Nephron (organoid): ENCODE results near the gene ACSS1.

ENCODE experiments used
- H3K27ac Mint-ChIP-seq, 3 experiments: 2 replicates each; pipeline ENCODE4 v1.8.0; 2020; ENCODE audit warnings: mixed read lengths in 3 of 3, mild to moderate bottlenecking in 2 of 3, moderate library complexity in 1 of 3
- H3K27me3 Mint-ChIP-seq: 2 replicates; pipeline ENCODE4 v1.8.0; 2021; ENCODE audit warnings: low read depth, mild to moderate bottlenecking, moderate library complexity, mixed read lengths
- H3K36me3 Mint-ChIP-seq: 2 replicates; pipeline ENCODE4 v1.8.0; 2020; ENCODE audit warnings: low read depth, mixed read lengths
- H3K4me1 Mint-ChIP-seq: 2 replicates; pipeline ENCODE4 v1.8.0; 2020; ENCODE audit warnings: mixed read lengths
- H3K4me3 Mint-ChIP-seq, 3 experiments: 2 replicates each; pipeline ENCODE4 v1.8.0; 2020; ENCODE audit warnings: mild to moderate bottlenecking in 3 of 3, mixed read lengths in 3 of 3, moderate library complexity in 2 of 3
- H3K9me3 Mint-ChIP-seq: 2 replicates; pipeline ENCODE4 v1.8.0; 2020; ENCODE audit warnings: mixed read lengths
- CTCF ChIP-seq, 3 experiments: fragments of 200-600 bp; sonication (generic); IDR thresholded peaks; one replicate each; pipeline ENCODE4 v1.5.0; 2021; ENCODE audit warnings: antibody characterized with exemption in 3 of 3; ENCODE audit not compliant: unreplicated experiment in 3 of 3

The ACSS1 gene

GRCh38 chr20:25055711-25056495 lies 2.0 kb downstream of the ACSS1 start:
- no peaks in the 10 kb centered on the region for H3K9me3 Mint-ChIP-seq
- TF ChIP-seq CTCF (IDR thresholded peaks at IDR 0.05; ENCODE audit: unreplicated experiment in 3 of 3): no peak
- peaks cover 40% of the 10 kb centered on the region for H3K27me3 Mint-ChIP-seq
- H3K27ac Mint-ChIP-seq: peak overlapping the region; percentile 73 to 85 (median 76)
- no peaks in the 10 kb centered on the region for H3K36me3 Mint-ChIP-seq
- peak overlapping the region; percentile 77 to 87 (median 87) for H3K4me3 Mint-ChIP-seq
- H3K4me1 Mint-ChIP-seq: peaks cover 56% of the 10 kb centered on the region

- peak overlapping the region; percentile 79 to 92 (median 82) for H3K27ac Mint-ChIP-seq
- H3K4me3 Mint-ChIP-seq: peak overlapping the region in 2 of 3 experiments; percentile 87
- H3K36me3 Mint-ChIP-seq: no peaks in the 10 kb centered on the region
- H3K27me3 Mint-ChIP-seq: peaks cover 32% of the 10 kb centered on the region
- peaks cover 57% of the 10 kb centered on the region for H3K4me1 Mint-ChIP-seq
- no peaks in the 10 kb centered on the region for H3K9me3 Mint-ChIP-seq
- no peak for TF ChIP-seq CTCF (IDR thresholded peaks at IDR 0.05; ENCODE audit: unreplicated experiment in 3 of 3)
These were observed 2.8 kb downstream of the ACSS1 start for GRCh38 chr20:25054995-25055629.

- TF ChIP-seq CTCF (IDR thresholded peaks at IDR 0.05; ENCODE audit: unreplicated experiment in 3 of 3): no peak
- H3K27me3 Mint-ChIP-seq: peaks cover 25% of the 10 kb centered on the region
- H3K36me3 Mint-ChIP-seq: no peaks in the 10 kb centered on the region
- peaks cover 59% of the 10 kb centered on the region for H3K4me1 Mint-ChIP-seq
- peak overlapping the region; percentile 3 to 87 (median 30) for H3K4me3 Mint-ChIP-seq
- no peaks in the 10 kb centered on the region for H3K9me3 Mint-ChIP-seq
- peak overlapping the region; percentile 79 to 92 (median 82) for H3K27ac Mint-ChIP-seq
These were observed 3.7 kb downstream of the ACSS1 start for GRCh38 chr20:25054096-25054820.

- peak overlapping the region; percentile 79 to 92 (median 82) for H3K27ac Mint-ChIP-seq
- TF ChIP-seq CTCF (IDR thresholded peaks at IDR 0.05; ENCODE audit: unreplicated experiment in 3 of 3): no peak
- no peaks in the 10 kb centered on the region for H3K9me3 Mint-ChIP-seq
- H3K27me3 Mint-ChIP-seq: peaks cover 20% of the 10 kb centered on the region
- peaks cover 53% of the 10 kb centered on the region for H3K4me1 Mint-ChIP-seq
- H3K36me3 Mint-ChIP-seq: no peaks in the 10 kb centered on the region
- peak overlapping the region in 1 of 3 experiments; percentile 87 for H3K4me3 Mint-ChIP-seq
These were observed 4.5 kb downstream of the ACSS1 start for GRCh38 chr20:25053255-25054031.

- Mint-ChIP-seq H3K4me1 (peaks cover 53% of the 10 kb centered on the region), H3K9me3 (no peaks in the 10 kb centered on the region), H3K36me3 (no peaks in the 10 kb centered on the region), H3K27ac (peak overlapping the region; percentile 79 to 92 (median 82)), H3K4me3 (no peak overlapping the region), H3K27me3 (peaks cover 25% of the 10 kb centered on the region)
- no peak for TF ChIP-seq CTCF (IDR thresholded peaks at IDR 0.05; ENCODE audit: unreplicated experiment in 3 of 3)
These were observed 5.4 kb downstream of the ACSS1 start for GRCh38 chr20:25052255-25053194.
